Fibroblast of lung (primary cell): ENCODE data around the gene GRHPR. TPM values are rescaled to one million over a fixed set of nuclear protein-coding genes. Genes with fewer than 3 reads are reported as not detected.
A peak's percentile ranks its signal among the peaks of the same experiment; 100 is the strongest.
"Not testable (repeated sequence)": the region's sequence is repeated elsewhere in the genome, so short reads cannot be mapped to it uniquely, and the experiment has no call there.

Experiments used
- DNase-seq, 2 donors: peaks; one replicate each; pipeline versions ENCODE4 v3.0.0 to v3.0.0-alpha.2; 2010; ENCODE audit warnings: low read depth in 2 of 2
- H2AFZ ChIP-seq: 2 replicates; pipeline ENCODE4 v1.5.1; 2012; ENCODE audit warnings: low read length, control low read depth, inconsistent platforms
- H3K27ac ChIP-seq: 2 replicates; pipeline ENCODE4 v1.5.1; 2011; ENCODE audit warnings: low read length, control low read depth; ENCODE audit not compliant: insufficient read depth
- H3K27me3 ChIP-seq: 2 replicates; pipeline ENCODE4 v1.5.1; 2011; ENCODE audit warnings: mild to moderate bottlenecking, low read length; ENCODE audit not compliant: control insufficient read depth, insufficient read depth
- H3K36me3 ChIP-seq: 2 replicates; pipeline ENCODE4 v1.5.1; 2011; ENCODE audit warnings: low read length; ENCODE audit not compliant: control insufficient read depth, insufficient read depth
- H3K4me1 ChIP-seq: 2 replicates; pipeline ENCODE4 v1.5.1; 2011; ENCODE audit warnings: low read length; ENCODE audit not compliant: control insufficient read depth, insufficient read depth; ENCODE audit errors: extremely low read depth
- H3K4me2 ChIP-seq: 2 replicates; pipeline ENCODE4 v1.5.1; 2011; ENCODE audit warnings: low read length, control low read depth; ENCODE audit not compliant: insufficient read depth; ENCODE audit errors: extremely low read depth
- H3K4me3 ChIP-seq, 4 experiments: fragments of 200-600 bp in 1 of 4; sonication (generic) in 1 of 4; replicated peaks in 1 of 4; 2 replicates each; pipeline ENCODE4 v1.5.1; 2011 to 2016; ENCODE audit warnings: low read length in 4 of 4, low read depth in 3 of 4, mild to moderate bottlenecking in 3 of 4, control low read depth in 2 of 4, inconsistent platforms in 1 of 4, mixed read lengths in 1 of 4; ENCODE audit not compliant: insufficient read depth in 1 of 4; ENCODE audit errors: control extremely low read depth in 1 of 4
- H3K79me2 ChIP-seq: 2 replicates; pipeline ENCODE4 v1.5.1; 2012; ENCODE audit warnings: mild to moderate bottlenecking, low read length, inconsistent platforms; ENCODE audit not compliant: control insufficient read depth, insufficient read depth
- H3K9ac ChIP-seq: 2 replicates; pipeline ENCODE4 v1.5.1; 2011; ENCODE audit warnings: mild to moderate bottlenecking, low read length, control low read depth; ENCODE audit not compliant: insufficient read depth
- H3K9me3 ChIP-seq: 2 replicates; pipeline ENCODE4 v1.5.1; 2012; ENCODE audit warnings: low read depth, low read length; ENCODE audit not compliant: control insufficient read depth, insufficient read depth
- H4K20me1 ChIP-seq: 2 replicates; pipeline ENCODE4 v1.5.1; 2011; ENCODE audit warnings: low read length; ENCODE audit not compliant: control insufficient read depth, insufficient read depth; ENCODE audit errors: extremely low read depth
- EZH2 ChIP-seq: IDR thresholded peaks from 2 replicates; pipeline ENCODE4 v1.5.1; 2012; ENCODE audit warnings: low read length, control low read depth, mild to moderate bottlenecking; ENCODE audit errors: missing control alignments
- polyA plus RNA-seq, 2 donors: library from polyadenylated mRNA; depleted of rRNA in 1 of 2; stranded (reverse) in 1 of 2; unstranded in 1 of 2; fragments of >200 nt; gene quantifications; 2 replicates each; pipeline ENCODE4 v1.2.1, GENCODE V29; 2011 to 2012; ENCODE audit warnings: missing spikeins in 1 of 2
- total RNA-seq: library from RNA; depleted of rRNA; stranded (reverse); fragments of >200 nt; gene quantifications from 2 replicates; pipeline ENCODE4 v1.2.1, GENCODE V29; 2014
- TF ChIP-seq, protein P1 (sequence below), 2 donors: IDR thresholded peaks in 1 of 2; conservative IDR thresholded peaks in 1 of 2; 1 replicate in 1 of 2; 2 replicates in 1 of 2; pipeline ENCODE4 v1.5.1; 2011 to 2012; ENCODE audit warnings: low read length in 2 of 2, control low read depth in 1 of 2, inconsistent platforms in 1 of 2, low read depth in 1 of 2, mild to moderate bottlenecking in 1 of 2

The GRHPR gene
- total and polyA plus RNA-seq, 2 donors (not counting 1 experiment from before 2014, with no cell fraction given): 107 to 108 TPM

DNA sequence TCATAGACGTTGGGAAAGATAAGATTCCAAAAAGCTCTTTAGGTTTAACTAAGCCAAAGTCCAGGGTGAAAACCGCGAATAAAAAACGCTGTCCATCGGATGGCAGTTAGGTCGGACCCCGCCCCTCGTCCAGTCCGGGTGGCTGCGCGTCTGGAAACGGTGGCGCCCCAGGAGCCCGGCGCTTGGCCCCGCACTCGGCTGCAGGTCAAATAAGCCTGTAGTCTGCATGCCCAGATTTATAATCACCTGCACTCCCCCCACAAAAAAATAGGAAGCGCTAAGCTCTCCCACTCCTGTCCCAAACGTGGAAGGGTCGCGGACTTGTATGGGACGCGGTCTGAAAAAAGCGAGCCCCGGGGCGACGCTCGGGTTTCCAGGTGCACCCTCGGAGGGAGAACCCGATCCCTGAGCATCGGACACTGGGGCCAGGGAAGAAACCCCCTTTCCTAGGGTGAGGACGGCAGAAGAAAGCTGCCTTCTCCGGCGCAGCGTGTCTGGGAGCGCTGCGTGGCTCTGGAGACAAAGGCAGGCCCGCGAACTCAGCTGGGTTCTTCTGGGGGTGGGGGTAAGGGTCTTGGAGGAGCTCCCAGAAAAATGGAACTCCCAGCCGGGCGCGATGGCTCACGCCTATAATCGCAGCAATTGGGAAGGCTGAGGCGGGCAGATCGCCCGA lies 43.7 kb downstream of the GRHPR start:
- H4K20me1 ChIP-seq: no peaks in the 10 kb centered on the region
- TF ChIP-seq EZH2: no peak
- TF ChIP-seq, protein P1, sequence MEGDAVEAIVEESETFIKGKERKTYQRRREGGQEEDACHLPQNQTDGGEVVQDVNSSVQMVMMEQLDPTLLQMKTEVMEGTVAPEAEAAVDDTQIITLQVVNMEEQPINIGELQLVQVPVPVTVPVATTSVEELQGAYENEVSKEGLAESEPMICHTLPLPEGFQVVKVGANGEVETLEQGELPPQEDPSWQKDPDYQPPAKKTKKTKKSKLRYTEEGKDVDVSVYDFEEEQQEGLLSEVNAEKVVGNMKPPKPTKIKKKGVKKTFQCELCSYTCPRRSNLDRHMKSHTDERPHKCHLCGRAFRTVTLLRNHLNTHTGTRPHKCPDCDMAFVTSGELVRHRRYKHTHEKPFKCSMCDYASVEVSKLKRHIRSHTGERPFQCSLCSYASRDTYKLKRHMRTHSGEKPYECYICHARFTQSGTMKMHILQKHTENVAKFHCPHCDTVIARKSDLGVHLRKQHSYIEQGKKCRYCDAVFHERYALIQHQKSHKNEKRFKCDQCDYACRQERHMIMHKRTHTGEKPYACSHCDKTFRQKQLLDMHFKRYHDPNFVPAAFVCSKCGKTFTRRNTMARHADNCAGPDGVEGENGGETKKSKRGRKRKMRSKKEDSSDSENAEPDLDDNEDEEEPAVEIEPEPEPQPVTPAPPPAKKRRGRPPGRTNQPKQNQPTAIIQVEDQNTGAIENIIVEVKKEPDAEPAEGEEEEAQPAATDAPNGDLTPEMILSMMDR (conservative IDR thresholded peaks at IDR 0.05 in 1 of 2, IDR thresholded peaks at IDR 0.05 in 1 of 2; ENCODE audit: low read depth in 1 of 2, low read length in 2 of 2): no peak
- H3K27me3 ChIP-seq: no peaks in the 10 kb centered on the region
- H3K4me3 ChIP-seq: peak overlapping the region; percentile 69 to 93 (median 74)
- no peaks in the 10 kb centered on the region for H3K9me3 ChIP-seq
- H3K4me1 ChIP-seq: peaks cover 8% of the 10 kb centered on the region
- peak overlapping the region; percentile 88 for H2AFZ ChIP-seq
- no peaks in the 10 kb centered on the region for H3K36me3 ChIP-seq
- DNase-seq: peak; percentile 81 to 85
- peak overlapping the region; percentile 99 for H3K4me2 ChIP-seq
- H3K79me2 ChIP-seq: peaks cover 33% of the 10 kb centered on the region
- H3K9ac ChIP-seq: peak overlapping the region; percentile 77
- peak overlapping the region; percentile 93 for H3K27ac ChIP-seq

DNA sequence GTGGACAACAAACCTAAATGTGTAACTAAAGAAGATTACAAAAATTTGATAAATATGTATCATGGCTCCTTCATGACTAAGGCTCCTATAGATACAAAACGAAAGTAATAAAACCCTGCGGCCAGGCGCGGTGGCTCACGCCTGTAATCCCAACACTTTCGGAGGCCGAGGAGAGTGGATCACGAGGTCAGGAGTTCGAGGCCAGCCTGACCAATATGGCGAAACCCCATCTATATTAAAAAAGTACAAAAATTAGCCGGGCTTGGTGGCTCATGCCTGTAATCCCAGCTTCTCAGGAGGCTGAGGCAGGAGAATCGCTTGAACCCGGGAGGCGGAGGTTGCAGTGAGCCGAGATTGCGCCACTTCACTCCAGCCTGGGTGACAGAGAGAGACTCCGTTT lies 45.0 kb downstream of the GRHPR start:
- H3K79me2 ChIP-seq: peaks cover 22% of the 10 kb centered on the region
- not testable (repeated sequence) for H2AFZ ChIP-seq, H3K9ac ChIP-seq, H3K27ac ChIP-seq, H3K4me2 ChIP-seq, H3K36me3 ChIP-seq, H3K4me1 ChIP-seq, DNase-seq, H4K20me1 ChIP-seq, H3K4me3 ChIP-seq, H3K27me3 ChIP-seq, H3K9me3 ChIP-seq

DNA sequence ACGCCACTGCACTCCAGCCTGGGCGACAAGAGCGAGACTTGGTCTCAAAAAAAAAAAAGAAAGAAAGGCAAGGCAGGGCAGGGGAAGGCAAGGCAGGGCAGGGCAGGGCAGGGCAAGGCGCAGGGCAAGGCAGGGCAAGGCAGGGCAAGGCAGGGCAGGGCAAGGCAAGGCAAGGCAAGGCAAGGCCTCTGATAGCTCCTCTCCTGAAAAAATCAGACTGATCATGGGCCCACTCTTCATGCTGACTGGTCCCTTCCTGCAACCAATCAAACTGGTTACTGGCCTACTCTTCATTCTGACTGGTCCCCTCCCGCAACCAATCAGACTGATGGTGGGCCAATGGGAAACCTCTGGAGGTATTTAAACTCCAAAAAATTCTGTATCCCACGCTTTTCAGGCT lies 46.1 kb downstream of the GRHPR start:
- peaks cover 7% of the 10 kb centered on the region for H3K4me1 ChIP-seq
- no peaks in the 10 kb centered on the region for H3K27me3 ChIP-seq
- H3K9ac ChIP-seq: no peak overlapping the region
- no peaks in the 10 kb centered on the region for H4K20me1 ChIP-seq
- no peak overlapping the region for H2AFZ ChIP-seq
- DNase-seq: no peak
- H3K36me3 ChIP-seq: no peaks in the 10 kb centered on the region
- no peaks in the 10 kb centered on the region for H3K9me3 ChIP-seq
- H3K4me2 ChIP-seq: no peak overlapping the region
- TF ChIP-seq, protein P1 (conservative IDR thresholded peaks at IDR 0.05 in 1 of 2, IDR thresholded peaks at IDR 0.05 in 1 of 2; ENCODE audit: low read depth in 1 of 2, low read length in 2 of 2): no peak
- TF ChIP-seq EZH2: no peak
- no peak overlapping the region for H3K4me3 ChIP-seq
- peaks cover 11% of the 10 kb centered on the region for H3K79me2 ChIP-seq
- H3K27ac ChIP-seq: no peak overlapping the region
